HS-5 (cell line): ENCODE results near the gene UXS1.

Experiments
- DNase-seq: peaks from one replicate; pipeline ENCODE4 v3.0.0-alpha.2; 2012; ENCODE audit warnings: low read depth

Gene UXS1

GRCh38 chr2:106189325-106189724 is 4.8 kb downstream of the UXS1 start:
- DNase-seq = no peak

DNA sequence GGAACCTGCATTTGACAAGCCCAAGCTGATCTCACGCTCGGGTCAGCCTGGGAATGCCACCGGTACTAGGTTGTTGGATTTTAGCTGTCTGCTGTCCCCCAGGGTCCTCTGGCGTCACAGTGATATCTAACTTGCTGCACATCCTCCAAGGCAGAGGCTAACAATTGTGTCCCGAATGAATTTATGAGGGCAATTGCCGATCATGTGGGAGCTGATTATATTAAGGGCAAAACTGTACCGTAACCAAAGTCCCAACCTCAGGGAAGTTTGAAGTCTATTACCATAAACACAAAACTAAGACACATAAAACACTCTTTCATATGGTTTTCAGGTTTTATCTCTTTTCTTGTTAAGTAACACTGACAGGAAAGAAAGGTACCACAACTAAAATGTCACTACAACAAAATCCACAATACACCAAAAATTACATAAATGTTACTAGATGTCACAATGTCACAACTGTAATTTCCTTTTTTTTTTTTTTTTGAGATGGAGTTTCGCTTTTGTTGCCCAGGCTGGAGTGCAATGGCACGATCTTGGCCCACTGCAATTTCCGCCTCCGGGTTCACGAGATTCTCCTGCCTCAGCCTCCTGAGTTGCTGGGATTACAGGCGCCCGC is 6.7 kb downstream of the UXS1 start:
- no peak for DNase-seq

DNA sequence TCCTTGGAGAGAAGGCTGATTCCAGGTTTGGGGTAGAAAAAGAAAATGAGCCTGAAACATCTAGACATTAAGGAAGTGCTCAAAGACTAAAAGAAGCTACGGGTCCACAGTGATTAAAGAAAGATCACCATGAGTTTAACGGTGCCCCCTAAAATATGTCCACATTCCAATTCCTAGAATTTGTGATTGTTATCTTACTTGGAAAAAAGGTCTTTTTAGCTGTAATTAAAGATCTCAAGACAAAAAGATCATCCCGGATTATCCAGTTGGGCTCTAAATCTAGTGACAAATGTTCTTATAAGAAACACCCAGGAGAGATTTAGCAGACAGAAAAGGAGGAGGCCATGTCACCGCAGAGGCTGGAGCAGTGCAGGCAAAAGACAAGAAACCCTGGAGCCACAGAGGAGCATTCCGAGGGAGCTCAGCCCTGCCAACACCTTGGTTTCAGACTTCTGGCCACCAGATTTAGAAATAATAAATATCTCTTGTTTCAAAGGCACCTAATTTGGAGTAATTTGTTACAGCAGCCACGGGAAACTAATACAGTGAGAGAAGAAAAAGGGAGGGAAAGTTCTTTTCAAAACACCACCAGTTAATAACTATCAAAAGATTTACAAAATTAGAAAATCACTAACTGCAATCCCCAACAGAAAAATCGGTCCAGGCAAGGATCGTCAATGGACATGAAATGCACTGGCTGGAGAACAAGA is 8.5 kb downstream of the UXS1 start:
- no peak for DNase-seq

GRCh38 chr2:106184857-106185256 is 9.2 kb downstream of the UXS1 start:
- no peak for DNase-seq

DNA sequence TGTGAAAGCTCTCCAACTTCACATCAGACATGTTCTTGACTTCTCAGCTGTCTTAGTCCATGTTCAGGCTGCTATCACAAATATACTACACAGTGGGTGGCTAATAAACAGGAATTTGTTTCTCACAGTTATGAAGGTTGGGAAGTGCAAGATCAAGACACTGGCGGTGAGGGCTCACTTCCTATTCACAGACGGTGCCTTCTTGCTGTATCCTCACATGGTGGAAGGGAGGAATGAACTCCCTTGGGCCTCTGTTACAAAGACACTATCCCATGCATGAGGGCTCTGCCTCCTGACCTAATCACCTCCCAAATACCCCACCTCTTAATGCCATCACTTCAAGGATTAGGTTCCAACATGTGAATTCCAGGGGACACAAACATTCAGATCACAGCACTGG is 9.7 kb downstream of the UXS1 start:
- no peak for DNase-seq

DNA sequence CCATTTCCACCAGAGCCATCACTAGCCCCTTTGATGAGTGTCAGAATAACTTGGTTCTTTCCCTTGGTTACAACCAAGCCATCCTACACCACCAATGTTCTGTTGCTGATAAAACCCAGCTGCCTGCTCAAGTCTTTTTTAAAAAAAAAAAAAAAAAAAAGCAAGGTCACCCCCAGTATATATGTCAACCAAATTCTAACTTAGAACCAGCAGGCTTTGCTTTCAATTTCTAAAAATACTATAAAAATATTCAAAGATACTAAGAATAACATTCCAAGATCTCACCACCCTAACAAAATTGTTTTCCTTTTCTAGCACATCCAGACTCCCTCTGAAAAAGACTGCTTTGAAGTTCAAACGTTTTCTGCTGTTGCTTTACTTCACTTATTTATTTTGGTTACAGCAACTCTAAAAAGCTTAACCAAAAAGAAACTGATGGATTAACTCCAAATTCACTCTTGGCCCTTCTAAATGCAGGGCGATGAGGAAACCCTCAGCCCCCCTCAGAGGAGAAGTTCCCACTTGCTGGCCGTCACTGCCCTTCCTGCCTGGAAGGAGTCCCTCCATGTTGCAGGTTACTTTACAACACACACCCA is 10.9 kb downstream of the UXS1 start:
- no peak for DNase-seq

DNA sequence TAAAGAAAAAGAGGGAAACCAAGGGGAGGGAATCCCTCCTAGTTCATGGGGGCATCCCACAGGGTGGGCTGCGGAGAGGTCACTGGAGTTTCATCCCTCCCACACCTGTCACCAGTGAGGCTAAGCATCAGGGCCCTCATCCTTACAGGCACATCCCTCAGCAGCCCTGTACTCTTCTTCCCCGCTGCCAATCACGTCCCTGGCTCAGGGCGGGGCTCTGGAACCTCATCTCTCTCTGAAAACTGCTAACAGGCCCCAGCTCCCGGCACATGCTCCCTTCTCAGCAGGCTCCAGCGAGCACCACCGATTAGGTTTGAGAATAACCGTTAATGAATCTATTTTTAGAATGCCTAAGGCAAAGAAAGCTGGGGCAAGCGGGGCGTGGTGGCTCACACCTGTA is 13.0 kb downstream of the UXS1 start:
- DNase-seq = no peak

DNA sequence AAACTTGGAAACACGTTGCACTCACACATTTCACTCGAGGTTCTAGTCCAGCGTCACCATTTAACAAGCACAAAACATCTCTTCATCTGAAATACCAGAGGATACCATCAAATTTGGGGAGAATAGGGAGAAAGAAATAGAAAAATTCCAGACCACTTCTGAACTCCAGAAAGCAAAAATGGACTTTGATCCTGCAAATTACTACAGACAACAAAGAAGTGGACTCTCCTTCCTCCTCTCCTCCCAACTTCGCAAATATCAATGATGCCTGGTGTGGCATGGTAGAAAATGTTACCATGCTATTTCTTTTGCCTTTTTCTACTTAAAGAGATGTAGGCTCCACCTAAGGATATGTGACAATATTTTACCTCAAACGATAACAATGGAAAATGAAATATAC is 13.5 kb downstream of the UXS1 start:
- DNase-seq = no peak

- no peak for DNase-seq
These were observed 15.4 kb downstream of the UXS1 start for GRCh38 chr2:106178716-106179115.

GRCh38 chr2:106177581-106177980 is 16.5 kb downstream of the UXS1 start:
- no peak for DNase-seq

DNA sequence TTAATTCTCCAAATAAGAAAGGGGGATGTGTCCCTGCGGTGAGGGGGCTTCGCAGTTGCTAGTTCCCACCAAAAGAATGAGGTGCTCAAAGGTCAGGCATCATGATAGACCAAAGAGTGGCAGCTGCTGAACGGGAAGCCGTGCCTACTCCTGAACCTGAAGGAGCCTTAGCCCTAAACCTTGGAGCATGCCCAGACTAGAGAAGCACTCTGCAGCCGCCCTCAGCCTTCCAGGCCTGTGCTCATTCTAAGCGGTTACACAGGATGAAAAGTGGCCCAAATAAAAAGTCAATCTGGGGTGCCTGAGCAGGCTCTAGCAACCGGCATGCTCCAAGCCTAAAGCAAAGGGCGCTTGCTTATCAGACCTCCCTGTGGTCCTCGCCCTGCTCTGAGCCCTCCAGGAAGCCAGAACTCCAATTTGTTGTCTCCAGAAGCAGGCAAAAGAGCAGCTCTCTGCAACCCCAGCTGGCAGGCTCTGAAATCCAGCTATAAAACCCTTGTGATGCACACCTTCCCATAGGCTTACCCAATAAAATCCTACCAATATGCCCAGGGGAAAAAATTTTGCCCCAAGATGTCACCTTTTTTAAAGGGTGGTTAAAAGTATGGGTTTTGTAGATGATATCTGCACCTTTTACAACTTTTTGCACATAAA is 17.5 kb downstream of the UXS1 start:
- DNase-seq = no peak

DNA sequence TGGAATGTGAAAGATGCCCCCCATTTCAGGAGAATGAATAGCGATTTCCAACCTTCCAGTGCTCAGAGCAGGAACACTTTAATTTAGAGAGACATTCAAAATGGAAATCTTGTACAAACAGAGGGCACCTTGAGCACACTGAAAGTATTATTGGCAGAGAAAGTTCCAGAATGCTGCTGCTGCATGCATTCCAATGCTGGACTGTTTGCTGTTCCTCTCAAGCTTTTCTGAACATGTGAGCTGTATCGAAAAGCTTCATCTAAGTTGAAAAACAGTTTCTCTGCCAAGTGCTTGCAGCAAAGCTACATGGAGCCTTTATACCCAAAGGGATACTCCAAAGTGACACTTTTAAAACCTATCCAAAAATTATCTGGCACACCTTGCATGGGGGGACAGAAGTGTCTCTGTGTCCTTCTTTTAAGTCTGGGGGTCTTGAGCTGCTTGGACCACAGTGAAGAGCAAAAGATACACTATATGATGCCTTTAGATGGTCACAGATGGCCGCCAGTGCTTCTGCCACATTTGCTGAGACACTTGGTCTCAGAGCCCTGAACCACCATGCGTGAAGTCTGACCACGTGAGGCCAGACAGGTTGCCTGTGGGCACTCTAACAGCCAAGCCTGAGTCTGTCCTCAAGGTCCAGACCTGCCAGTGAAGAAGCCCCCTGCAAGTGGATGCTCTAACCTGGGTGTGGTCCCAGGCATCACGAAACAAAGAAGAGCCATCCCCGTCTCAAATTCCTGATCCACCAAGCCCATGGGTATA is 18.8 kb downstream of the UXS1 start:
- DNase-seq = no peak

GRCh38 chr2:106174056-106174455 is 20.0 kb downstream of the UXS1 start:
- no peak for DNase-seq

DNA sequence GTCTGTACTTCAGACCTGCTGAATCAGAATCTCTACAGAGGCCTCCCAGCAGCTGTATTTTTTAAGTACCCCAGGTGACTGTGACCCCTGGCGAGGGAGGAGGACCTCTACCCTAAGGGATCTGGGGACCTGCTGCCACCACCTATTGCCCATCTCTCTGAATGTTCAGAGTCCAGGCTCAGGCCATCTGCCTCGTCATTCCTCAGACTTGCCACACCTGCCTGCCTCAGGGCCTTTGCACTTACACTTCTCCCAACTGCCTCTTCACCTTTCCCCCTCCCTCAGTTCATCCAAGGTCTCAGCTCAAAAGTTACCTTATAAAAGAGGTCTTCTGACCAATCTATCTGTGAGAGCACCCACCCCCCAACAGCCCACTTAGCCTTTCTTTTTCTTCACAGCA is 21.5 kb downstream of the UXS1 start:
- no peak for DNase-seq

GRCh38 chr2:106168657-106169056 is 25.4 kb downstream of the UXS1 start:
- no peak for DNase-seq

- no peak for DNase-seq
These were observed 27.0 kb downstream of the UXS1 start for GRCh38 chr2:106167067-106167466.

DNA sequence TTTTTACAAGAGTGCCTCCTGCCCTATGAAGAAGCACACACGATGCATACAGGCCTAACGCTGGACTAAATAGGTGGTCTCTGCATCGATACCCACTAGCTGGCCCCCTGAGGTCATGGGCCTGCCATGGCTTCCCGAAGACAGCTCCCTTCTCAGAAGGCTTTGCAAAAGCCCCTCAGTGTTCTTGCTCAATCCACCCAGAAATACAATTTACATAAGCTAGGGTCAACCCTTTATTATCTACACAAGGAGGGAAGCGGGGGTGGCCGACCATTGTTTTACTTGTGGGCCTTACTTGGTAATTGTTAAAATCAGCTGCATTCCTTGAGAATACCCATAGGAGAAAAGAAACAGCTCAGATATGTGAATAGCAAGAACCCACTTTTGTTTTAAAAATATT is 28.5 kb downstream of the UXS1 start:
- no peak for DNase-seq

- no peak for DNase-seq
These were observed 29.1 kb downstream of the UXS1 start for GRCh38 chr2:106165029-106165428.

- no peak for DNase-seq
These were observed 30.1 kb downstream of the UXS1 start for GRCh38 chr2:106163948-106164545.

- DNase-seq = no peak
These were observed 31.9 kb downstream of the UXS1 start for GRCh38 chr2:106161938-106162820.

GRCh38 chr2:106161341-106161740 is 32.8 kb downstream of the UXS1 start:
- DNase-seq = no peak
